Subcutaneous adipose tissue (tissue), 4 donors: ENCODE data around the gene KLF11. TPM values are rescaled to one million over a fixed set of nuclear protein-coding genes. Genes with fewer than 3 reads are reported as not detected.

Experiments used
- total RNA-seq, 4 donors: library from RNA; depleted of rRNA; stranded (reverse); fragments of >200 nt; gene quantifications; one replicate each; pipeline ENCODE4 v1.1.0, GENCODE V29; 2016
- TF ChIP-seq, protein P1 (sequence below): fragments of 450-650 bp; IDR thresholded peaks from one replicate; pipeline ENCODE4 v1.5.1; 2016; ENCODE audit warnings: low read depth, mild to moderate bottlenecking, control low read depth, antibody characterized with exemption, moderate library complexity

KLF11 gene
- total RNA-seq, 4 donors from 2014 or later: 24.2 to 47.9 (median 30.6) TPM

DNA sequence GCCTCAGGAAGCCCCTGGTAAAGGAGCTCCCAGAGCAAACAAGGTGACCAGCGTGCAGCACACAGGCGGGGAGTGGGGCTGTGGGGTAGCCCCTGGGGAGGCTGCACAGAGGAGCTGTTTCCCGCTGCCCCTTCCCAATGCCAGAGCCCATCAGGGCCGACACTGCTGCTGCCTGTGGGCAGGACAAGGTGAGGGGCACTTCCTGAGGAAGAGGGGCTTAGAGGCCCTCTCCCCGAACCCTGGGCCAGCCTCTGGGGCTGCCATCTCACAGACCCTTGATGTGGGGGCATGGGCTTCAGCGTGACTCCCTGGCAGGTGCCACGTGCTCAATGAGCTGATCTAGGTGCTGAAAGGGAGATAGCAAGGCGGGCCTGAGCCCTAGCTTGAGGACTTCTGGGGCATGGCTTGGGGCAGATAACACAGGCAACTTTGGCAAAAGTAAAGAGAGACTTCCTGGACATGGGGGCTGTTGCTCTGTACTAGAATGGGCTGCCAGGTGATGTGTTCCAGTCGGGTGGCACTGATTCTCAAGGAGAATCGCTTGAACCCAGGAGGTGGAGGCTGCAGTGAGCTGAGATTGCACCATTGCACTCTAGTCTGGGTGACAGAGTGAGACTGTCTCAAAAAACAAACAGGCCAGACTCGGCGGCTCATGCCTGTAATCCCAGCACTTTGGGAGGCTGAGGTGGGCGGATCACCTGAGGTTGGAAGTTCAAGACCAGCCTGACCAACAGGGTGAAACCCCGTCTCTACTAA lies 9.9 kb upstream of the KLF11 start:
- TF ChIP-seq, protein P1, sequence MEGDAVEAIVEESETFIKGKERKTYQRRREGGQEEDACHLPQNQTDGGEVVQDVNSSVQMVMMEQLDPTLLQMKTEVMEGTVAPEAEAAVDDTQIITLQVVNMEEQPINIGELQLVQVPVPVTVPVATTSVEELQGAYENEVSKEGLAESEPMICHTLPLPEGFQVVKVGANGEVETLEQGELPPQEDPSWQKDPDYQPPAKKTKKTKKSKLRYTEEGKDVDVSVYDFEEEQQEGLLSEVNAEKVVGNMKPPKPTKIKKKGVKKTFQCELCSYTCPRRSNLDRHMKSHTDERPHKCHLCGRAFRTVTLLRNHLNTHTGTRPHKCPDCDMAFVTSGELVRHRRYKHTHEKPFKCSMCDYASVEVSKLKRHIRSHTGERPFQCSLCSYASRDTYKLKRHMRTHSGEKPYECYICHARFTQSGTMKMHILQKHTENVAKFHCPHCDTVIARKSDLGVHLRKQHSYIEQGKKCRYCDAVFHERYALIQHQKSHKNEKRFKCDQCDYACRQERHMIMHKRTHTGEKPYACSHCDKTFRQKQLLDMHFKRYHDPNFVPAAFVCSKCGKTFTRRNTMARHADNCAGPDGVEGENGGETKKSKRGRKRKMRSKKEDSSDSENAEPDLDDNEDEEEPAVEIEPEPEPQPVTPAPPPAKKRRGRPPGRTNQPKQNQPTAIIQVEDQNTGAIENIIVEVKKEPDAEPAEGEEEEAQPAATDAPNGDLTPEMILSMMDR: no peak

GRCh38 chr2:10034333-10035052 lies 8.9 kb upstream of the KLF11 start:
- TF ChIP-seq, protein P1: no peak

GRCh38 chr2:10035053-10035422 lies 8.3 kb upstream of the KLF11 start:
- TF ChIP-seq, protein P1: no peak

DNA sequence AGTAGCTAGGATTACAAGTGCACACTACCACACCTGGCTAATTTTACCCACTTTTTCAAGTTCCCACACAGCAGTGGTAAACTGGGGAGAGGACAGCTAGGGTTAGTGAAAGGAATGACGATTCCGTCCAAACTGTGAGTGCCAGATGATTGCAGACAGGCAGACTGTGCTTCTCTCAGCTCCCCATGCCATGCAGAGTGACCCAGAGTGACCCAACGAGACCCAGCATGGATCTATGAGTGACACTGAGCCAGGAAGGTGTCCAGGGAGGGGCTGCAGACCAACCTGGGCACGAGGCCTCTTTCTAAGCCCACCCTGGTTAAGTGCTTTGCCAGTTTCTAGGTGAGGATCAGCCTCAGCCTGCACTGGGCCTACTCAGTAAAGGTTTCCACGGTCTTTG lies 7.7 kb upstream of the KLF11 start:
- TF ChIP-seq, protein P1: no peak

GRCh38 chr2:10036095-10036884 lies 7.1 kb upstream of the KLF11 start:
- TF ChIP-seq, protein P1: no peak

DNA sequence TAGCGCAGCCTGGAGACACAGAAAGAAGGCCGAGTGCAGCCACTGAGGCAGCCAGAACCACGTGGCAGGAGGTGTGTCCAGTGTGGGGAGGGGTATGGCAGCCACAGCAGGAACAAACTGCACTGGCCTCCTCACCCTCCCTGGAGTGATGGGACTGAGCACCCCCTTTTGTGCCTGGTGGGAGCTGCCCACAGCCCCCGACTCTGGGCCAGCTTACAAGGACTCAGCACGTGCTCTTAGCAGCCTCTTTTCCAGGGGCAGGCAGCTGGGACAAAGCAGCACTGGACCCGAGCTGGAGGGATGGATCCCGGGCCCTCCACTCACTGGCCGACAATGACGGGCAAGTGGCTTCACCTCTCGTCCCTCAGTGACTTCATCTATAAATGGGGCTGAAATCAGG lies 5.2 kb upstream of the KLF11 start:
- TF ChIP-seq, protein P1: no peak

- TF ChIP-seq, protein P1: no peak
These were observed 4.6 kb upstream of the KLF11 start for GRCh38 chr2:10038716-10039115.
